Panc1 (cell line): ENCODE data around the gene GRIK4. TPM values are rescaled to one million over a fixed set of nuclear protein-coding genes. Genes with fewer than 3 reads are reported as not detected.

ENCODE experiments used
- ATAC-seq: fragments of 200-7000 bp; cut with Tn5 transposase; 2 replicates; pipeline ENCODE4 v1.9.1; 2020; ENCODE audit warnings: mild to moderate bottlenecking, moderate library complexity
- BruUV-seq: library from RNA; stranded (reverse); fragments of 400-500 nt; replicated peaks from 2 replicates; lab custom pipeline; 2021; lab: Mats Ljungman, UMichigan
- CTCF ChIA-PET: fragments of 300-600 bp; sonication (Branson Sonifier 250); formaldehyde crosslinking; loops from one replicate; lab custom pipeline; 2022; ENCODE audit warnings: antibody characterized with exemption; lab: Charles Lee
- POLR2A ChIA-PET: fragments of 300-600 bp; sonication (Branson Sonifier 250); formaldehyde crosslinking; loops from one replicate; lab custom pipeline; 2022; ENCODE audit warnings: antibody characterized with exemption; lab: Charles Lee
- DNase-seq: peaks from one replicate; pipeline ENCODE4 v3.0.0-alpha.2; 2010; ENCODE audit warnings: low read depth, low spot score
- H3K27ac ChIP-seq: 2 replicates; pipeline ENCODE4 v1.5.1; 2011; ENCODE audit warnings: mild to moderate bottlenecking, low read length, inconsistent platforms
- H3K27me3 ChIP-seq: fragments of 200-500 bp; sonication (Bioruptor generic); 2 replicates; pipeline ENCODE4 v1.6.0; 2014; ENCODE audit warnings: low read length, inconsistent platforms; ENCODE audit not compliant: control insufficient read depth, insufficient read depth
- H3K36me3 ChIP-seq: fragments of 200-500 bp; sonication (Bioruptor generic); 2 replicates; pipeline ENCODE4 v1.5.1; 2014; ENCODE audit warnings: inconsistent platforms, mild to moderate bottlenecking, low read length, moderate library complexity; ENCODE audit not compliant: control insufficient read depth, insufficient read depth
- H3K4me1 ChIP-seq: 2 replicates; pipeline ENCODE4 v1.5.1; 2011; ENCODE audit warnings: inconsistent platforms, mild to moderate bottlenecking, low read length, moderate library complexity; ENCODE audit not compliant: control insufficient read depth, insufficient read depth
- H3K4me3 ChIP-seq, 2 experiments: 2 replicates each; pipeline ENCODE4 v1.5.1; 2011 to 2012; ENCODE audit warnings: low read depth in 2 of 2, low read length in 2 of 2, mild to moderate bottlenecking in 2 of 2, inconsistent platforms in 1 of 2, moderate library complexity in 1 of 2
- H3K9me3 ChIP-seq: fragments of 200-500 bp; sonication (Bioruptor generic); 2 replicates; pipeline ENCODE4 v1.5.1; 2014; ENCODE audit warnings: low read depth, mild to moderate bottlenecking, inconsistent platforms, low read length, moderate library complexity; ENCODE audit not compliant: control insufficient read depth, insufficient read depth
- CTCF ChIP-seq: fragments of 450-650 bp; IDR thresholded peaks from 2 replicates; pipeline ENCODE4 v1.5.1; 2017; ENCODE audit warnings: mild to moderate bottlenecking
- POLR2AphosphoS5 ChIP-seq: IDR thresholded peaks from 2 replicates; pipeline ENCODE4 v1.6.1; 2012; ENCODE audit warnings: mild to moderate bottlenecking, low read depth, low read length, moderate library complexity
- REST ChIP-seq, 2 experiments: IDR thresholded peaks; 2 replicates each; pipeline ENCODE4 v1.6.1; 2011 to 2012; ENCODE audit warnings: low read depth in 2 of 2, control low read depth in 1 of 2, low read length in 1 of 2, mild to moderate bottlenecking in 1 of 2, moderate library complexity in 1 of 2; ENCODE audit not compliant: insufficient read depth in 1 of 2
- SIN3A ChIP-seq: IDR thresholded peaks from 2 replicates; pipeline ENCODE4 v1.6.1; 2012; ENCODE audit warnings: low read depth, mild to moderate bottlenecking, low read length, moderate library complexity, borderline replicate concordance; ENCODE audit not compliant: insufficient read depth
- TCF7L2 ChIP-seq: IDR thresholded peaks from 2 replicates; pipeline ENCODE4 v1.6.1; 2011; ENCODE audit warnings: mild to moderate bottlenecking, low read depth, low read length, inconsistent platforms
- in situ Hi-C: cut with HindIII; loops from 2 replicates; pipeline ENCODE4 v1.10.0; 2016; ENCODE audit warnings: low sequenced_read_pairs, low pct_unique_long_range_greater_than_20kb
- intact Hi-C: fragments of 100-400 bp; cut with micrococcal nuclease; formaldehyde crosslinking; loops from one replicate; pipeline ENCODE4 v1.10.0; 2022; ENCODE audit not compliant: unreplicated experiment
- total RNA-seq: library from RNA; stranded (reverse); gene quantifications from one replicate; pipeline ENCODE4 v1.2.1, GENCODE V29; 2021; ENCODE audit not compliant: unreplicated experiment

Gene GRIK4
- total RNA-seq, 1 experiment from 2014 or later, result 0.62 TPM

DNA sequence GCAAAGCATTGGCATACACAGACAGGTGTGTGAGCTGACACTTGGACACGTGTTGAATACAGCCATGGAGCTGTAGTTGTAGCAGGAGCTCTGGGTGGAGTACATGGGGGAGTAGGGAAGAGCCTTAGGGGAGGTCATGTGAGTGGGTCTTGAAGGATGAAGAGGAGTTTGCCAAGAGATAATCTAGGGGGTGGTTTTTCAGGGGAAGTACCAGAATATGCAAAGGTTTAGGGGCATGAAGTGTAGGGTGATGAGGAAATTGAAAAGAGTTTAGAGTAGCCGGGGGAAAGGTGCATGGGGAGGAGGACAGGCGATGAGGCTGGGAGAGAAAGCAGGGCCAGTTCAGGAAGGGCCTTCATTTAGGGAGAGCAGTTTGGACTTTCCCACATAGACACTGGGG lies 74.5 kb downstream of the GRIK4 start:
- TF ChIP-seq REST (IDR thresholded peaks at IDR 0.05; ENCODE audit: insufficient read depth in 1 of 2, low read depth in 2 of 2, low read length in 1 of 2), result no peak
- TF ChIP-seq POLR2AphosphoS5, result no peak
- no peak for TF ChIP-seq TCF7L2
- TF ChIP-seq SIN3A, result no peak
- no peak for TF ChIP-seq CTCF
- no peaks in the 10 kb centered on the region for H3K4me1 ChIP-seq
- H3K27me3 ChIP-seq, result no peaks in the 10 kb centered on the region
- no TSS peak for BruUV-seq
- H3K27ac ChIP-seq, result no peak overlapping the region
- H3K9me3 ChIP-seq, result no peaks in the 10 kb centered on the region
- ChIA-PET CTCF (no interaction called here), POLR2A (no interaction called here)
- DNase-seq (no peak), ATAC-seq (no peak)
- H3K4me3 ChIP-seq, result no peak overlapping the region
- in situ Hi-C loops, result no loop called here
- intact Hi-C loops, result no loop called here
- no peaks in the 10 kb centered on the region for H3K36me3 ChIP-seq

DNA sequence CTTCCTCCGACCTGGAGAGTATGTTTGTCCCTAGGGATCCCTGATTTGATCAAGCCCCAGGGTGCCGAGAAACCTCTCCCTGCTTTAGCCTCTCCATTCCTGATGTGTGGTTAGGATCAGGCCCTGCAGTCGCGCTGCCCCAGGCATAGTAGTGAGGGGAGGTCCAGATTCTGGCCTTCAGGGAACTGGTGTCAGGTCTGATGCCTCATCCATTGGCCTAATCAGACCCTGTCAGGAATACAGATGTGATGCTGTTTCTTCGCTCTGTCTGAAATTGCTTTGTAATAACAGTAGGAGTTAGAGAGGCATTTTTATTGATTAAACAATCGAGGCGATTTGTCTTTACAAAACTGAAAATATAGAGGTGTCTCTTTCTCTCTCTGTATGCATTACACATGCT lies 75.2 kb downstream of the GRIK4 start:
- ATAC-seq (no peak), DNase-seq (no peak)
- in situ Hi-C loops (no loop called here), intact Hi-C loops (no loop called here)
- TF ChIP-seq CTCF, result no peak
- no peak for TF ChIP-seq TCF7L2
- no peak for TF ChIP-seq REST (IDR thresholded peaks at IDR 0.05; ENCODE audit: insufficient read depth in 1 of 2, low read depth in 2 of 2, low read length in 1 of 2)
- no peak for TF ChIP-seq SIN3A
- no peak for TF ChIP-seq POLR2AphosphoS5
- ChIA-PET POLR2A (interaction anchor here (0.5 kb wide), 1 partner anchor 22 kb away, joined by 5 read pairs; no protein-coding TSS in a partner anchor), CTCF (no interaction called here)
- Histone ChIP-seq H3K27ac (no peak overlapping the region), H3K9me3 (no peaks in the 10 kb centered on the region), H3K4me1 (no peaks in the 10 kb centered on the region), H3K27me3 (0 out of 2 replicates have a peak, but pooled peaks cover 2% of the 10 kb centered on the region), H3K36me3 (no peaks in the 10 kb centered on the region), H3K4me3 (no peak overlapping the region)
- no TSS peak for BruUV-seq
